SK-N-MC (cell line): ENCODE measurements around the gene ITGAV.

Experiments used
- EZH2 ChIP-seq: fragments of 200-600 bp; sonication (generic); IDR thresholded peaks from one replicate; pipeline ENCODE4 v1.6.1; 2017; ENCODE audit warnings: antibody characterized with exemption
- POLR2AphosphoS5 ChIP-seq: IDR thresholded peaks from 2 replicates; pipeline ENCODE4 v1.6.1; 2012; ENCODE audit warnings: mild to moderate bottlenecking, low read depth, low read length, borderline replicate concordance

- TF ChIP-seq EZH2 (no peak), POLR2AphosphoS5 (no peak)
These were observed 47.9 kb upstream of the ITGAV start for GRCh38 chr2:186542002-186542401.
